ENCODE results near the gene GGACT.

The GGACT gene

DNA sequence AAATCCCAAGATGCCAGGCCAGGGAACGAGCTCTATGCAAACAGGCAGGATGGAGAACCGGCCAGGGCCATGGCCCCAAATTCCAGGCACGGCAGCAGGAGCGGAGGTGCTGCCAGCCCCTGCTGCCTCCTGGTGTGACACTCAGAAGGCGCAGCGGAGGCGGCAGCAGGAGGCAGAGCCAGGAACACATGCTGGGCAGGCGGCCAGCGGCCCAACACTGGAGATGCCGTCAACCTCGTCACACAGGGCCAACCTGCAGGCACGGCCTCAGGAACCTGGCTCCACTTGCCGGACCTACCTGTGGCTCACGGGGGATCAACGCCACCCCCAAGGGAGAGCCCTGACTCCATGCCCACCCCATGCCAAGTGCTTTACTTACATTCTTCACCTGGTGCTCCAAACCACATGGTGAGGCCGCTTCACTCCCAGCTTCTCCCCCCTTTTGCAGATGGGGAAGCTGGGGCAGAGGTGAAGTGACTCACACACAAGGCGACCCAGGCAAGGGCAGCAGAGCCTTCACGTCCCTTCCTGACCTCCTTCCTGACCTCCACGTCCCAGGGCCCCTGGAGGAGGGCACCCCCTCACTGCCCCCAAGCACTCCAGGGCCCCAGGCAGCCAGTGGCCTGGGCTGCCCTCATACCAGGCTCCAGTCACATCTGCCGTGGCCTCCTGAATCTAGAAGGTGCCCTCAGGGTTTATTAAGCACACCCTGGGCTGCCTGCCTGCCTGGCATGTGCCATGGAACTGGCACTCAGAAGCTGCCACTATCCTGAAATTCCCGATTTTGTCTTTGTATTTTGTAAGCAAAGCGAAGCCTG is 43.5 kb downstream of the GGACT start:
- peak; percentile 55 for DNase-seq (ENCODE audit: low spot score)
- H3K4me3 ChIP-seq: no peak overlapping the region
- H3K27ac ChIP-seq: no peak overlapping the region
- TF ChIP-seq, protein P1, sequence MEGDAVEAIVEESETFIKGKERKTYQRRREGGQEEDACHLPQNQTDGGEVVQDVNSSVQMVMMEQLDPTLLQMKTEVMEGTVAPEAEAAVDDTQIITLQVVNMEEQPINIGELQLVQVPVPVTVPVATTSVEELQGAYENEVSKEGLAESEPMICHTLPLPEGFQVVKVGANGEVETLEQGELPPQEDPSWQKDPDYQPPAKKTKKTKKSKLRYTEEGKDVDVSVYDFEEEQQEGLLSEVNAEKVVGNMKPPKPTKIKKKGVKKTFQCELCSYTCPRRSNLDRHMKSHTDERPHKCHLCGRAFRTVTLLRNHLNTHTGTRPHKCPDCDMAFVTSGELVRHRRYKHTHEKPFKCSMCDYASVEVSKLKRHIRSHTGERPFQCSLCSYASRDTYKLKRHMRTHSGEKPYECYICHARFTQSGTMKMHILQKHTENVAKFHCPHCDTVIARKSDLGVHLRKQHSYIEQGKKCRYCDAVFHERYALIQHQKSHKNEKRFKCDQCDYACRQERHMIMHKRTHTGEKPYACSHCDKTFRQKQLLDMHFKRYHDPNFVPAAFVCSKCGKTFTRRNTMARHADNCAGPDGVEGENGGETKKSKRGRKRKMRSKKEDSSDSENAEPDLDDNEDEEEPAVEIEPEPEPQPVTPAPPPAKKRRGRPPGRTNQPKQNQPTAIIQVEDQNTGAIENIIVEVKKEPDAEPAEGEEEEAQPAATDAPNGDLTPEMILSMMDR (IDR thresholded peaks at IDR 0.05): no peak

DNA sequence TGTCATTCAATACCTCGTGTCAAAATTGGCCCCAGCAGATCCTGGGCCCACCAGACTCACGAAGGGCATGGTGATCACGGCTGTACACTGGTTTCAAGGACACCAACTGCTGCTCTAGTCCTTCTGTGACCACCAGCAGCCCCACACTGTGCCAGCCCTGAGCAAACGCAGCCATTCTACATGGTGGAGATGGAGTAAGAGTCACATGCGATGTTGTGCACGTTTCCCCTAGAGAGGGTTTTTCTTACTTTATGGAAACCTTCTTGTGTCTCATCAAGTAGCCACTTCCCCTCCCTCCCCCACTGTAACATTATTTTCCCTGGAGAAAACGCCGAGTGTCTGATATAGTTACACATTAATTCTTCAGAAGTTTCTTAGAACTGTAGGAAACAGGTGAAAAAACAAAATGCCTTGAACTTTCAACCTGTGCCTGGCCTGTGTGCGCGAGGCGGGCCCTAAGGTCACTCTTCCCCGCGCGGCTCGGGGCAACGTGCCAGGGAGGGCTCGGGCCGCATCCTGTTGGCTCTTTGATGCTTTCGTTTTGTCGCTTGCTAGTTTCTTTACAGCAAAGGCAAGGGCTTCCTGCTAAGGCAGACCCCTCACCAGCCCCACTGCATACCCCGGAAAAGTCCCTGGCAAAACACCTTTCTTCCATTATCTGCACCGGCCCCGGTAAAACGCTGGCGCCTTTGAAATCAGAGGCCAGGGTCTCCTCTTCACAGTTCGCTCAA is 44.6 kb downstream of the GGACT start:
- TF ChIP-seq, protein P1 (IDR thresholded peaks at IDR 0.05): no peak
- no peak overlapping the region for H3K4me3 ChIP-seq
- H3K27ac ChIP-seq: no peak overlapping the region
- peak; percentile 40 for DNase-seq (ENCODE audit: low spot score)

DNA sequence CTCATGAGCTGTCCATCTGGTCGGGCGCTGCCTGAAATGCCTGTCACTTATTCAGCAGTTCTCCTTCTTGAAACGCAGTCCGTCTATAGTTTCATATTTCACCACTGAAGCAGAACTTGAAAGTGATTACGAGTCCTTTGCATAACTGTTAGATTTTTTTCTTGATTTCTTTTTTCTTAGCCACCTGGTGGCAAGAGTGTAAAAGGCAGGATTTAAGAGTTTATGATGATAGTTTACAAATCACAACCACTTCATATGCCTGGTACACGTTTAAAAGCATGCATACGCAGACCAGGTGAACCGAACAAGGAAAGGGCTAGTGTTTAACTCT is 45.8 kb downstream of the GGACT start:
- Histone ChIP-seq H3K4me3 (no peak overlapping the region), H3K27ac (no peak overlapping the region)
- DNase-seq (ENCODE audit: low spot score): no peak
- TF ChIP-seq, protein P1 (IDR thresholded peaks at IDR 0.05): no peak

DNA sequence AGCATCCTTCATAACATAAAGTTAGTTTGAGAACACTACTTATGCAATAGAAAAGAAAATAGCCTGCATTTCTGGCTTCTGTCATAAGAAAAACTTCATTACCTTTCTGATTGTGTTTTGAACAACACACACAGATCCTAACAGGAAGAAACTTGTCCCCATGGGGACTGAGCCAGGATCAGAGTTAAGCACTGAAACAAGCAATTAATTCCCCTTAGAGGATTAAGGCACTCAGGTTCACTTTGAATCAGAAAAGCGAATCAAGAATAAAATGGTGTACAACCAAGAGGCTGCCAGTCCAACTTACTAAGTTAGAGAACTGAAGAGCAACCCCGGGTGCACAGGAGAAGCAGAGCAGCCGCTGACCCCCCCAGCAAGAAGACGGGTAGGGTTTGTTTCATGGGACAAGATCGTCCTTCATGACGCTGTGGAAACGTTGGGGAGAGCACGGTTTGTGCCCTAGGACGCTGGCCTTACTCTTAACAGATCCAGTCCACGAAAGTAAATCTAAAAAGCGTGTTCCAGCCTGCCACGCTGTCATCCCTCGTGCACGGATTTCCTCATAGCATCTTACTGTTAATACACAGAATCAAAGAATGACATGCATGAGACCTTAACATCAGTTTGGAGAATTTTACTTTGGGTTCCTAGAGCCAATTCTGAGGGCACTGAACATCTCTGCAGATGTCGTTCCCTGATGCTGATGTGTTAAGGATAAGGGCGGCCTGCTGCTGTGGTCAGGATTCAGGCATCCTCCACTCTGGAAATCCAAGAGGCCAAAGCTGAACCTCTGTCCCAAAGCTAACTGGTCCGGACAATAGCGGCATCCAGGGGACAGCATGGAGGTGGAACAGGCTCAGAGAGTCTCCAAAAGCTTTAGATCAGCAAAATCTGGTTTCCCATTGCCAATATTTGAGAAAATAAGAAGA is 46.4 kb downstream of the GGACT start:
- TF ChIP-seq, protein P1 (IDR thresholded peaks at IDR 0.05): no peak
- DNase-seq (ENCODE audit: low spot score): peak; percentile 57
- Histone ChIP-seq H3K27ac (no peak overlapping the region), H3K4me3 (no peak overlapping the region)

DNA sequence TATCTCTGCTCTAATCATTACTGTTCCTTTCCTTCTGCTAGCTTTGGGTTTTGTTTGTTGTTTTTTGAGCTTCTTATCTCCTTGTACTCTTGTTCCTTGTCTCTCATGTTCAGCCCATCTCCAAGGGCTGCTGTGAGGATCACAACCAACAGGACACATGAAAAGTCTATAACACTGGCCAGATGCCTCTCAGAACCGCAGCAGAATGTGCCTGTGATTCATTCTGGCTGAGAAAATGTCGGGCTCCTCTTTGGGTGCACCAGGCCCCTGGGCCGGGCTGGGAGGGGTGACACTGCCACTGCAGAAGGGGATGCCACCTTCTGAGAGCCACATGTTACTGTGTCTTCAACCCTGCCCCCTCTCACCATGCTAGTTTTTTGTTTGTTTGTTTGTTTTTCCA is 48.0 kb downstream of the GGACT start:
- TF ChIP-seq, protein P1 (IDR thresholded peaks at IDR 0.05): no peak
- peak; percentile 38 for DNase-seq (ENCODE audit: low spot score)
- Histone ChIP-seq H3K4me3 (no peak overlapping the region), H3K27ac (no peak overlapping the region)

DNA sequence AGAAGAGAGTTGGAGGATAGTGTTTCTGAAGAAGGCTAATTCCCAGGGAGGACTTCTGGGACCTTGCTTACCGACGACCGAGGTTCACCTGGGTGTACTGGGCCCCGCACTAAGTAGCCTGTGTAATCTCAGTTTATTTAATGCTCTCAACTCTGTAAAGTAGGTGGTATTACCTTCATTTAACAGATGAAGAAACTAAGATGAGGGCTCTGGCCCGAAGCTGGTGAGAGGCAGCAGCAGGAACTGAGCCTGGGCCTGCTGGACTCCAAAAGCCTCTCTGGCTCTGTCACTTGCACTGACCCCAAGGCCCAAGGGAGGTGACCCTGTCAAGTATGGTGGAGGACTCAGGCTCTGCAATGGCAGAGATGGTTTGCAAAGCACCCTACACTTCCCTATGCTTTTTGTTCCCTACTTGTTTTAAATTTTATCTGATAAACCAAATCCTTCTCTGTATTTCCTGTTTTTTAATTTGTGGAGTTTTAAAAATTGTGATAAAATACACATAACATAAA is 50.6 kb downstream of the GGACT start:
- TF ChIP-seq, protein P1 (IDR thresholded peaks at IDR 0.05): no peak
- Histone ChIP-seq H3K4me3 (no peak overlapping the region), H3K27ac (no peak overlapping the region)
- DNase-seq (ENCODE audit: low spot score): peak; percentile 21
